Bronchus fibroblast of lung (primary cell): ENCODE results near the gene RUVBL1. TPM values are rescaled to one million over a fixed set of nuclear protein-coding genes. Genes with fewer than 3 reads are reported as not detected.

Experiments used
- total RNA-seq: library from RNA; depleted of rRNA; stranded (reverse); fragments of >200 nt; gene quantifications from 2 replicates; pipeline ENCODE4 v1.2.3, GENCODE V29; 2015

Gene RUVBL1
- 89.3 and 91.7 TPM in 2 replicates for total RNA-seq

DNA sequence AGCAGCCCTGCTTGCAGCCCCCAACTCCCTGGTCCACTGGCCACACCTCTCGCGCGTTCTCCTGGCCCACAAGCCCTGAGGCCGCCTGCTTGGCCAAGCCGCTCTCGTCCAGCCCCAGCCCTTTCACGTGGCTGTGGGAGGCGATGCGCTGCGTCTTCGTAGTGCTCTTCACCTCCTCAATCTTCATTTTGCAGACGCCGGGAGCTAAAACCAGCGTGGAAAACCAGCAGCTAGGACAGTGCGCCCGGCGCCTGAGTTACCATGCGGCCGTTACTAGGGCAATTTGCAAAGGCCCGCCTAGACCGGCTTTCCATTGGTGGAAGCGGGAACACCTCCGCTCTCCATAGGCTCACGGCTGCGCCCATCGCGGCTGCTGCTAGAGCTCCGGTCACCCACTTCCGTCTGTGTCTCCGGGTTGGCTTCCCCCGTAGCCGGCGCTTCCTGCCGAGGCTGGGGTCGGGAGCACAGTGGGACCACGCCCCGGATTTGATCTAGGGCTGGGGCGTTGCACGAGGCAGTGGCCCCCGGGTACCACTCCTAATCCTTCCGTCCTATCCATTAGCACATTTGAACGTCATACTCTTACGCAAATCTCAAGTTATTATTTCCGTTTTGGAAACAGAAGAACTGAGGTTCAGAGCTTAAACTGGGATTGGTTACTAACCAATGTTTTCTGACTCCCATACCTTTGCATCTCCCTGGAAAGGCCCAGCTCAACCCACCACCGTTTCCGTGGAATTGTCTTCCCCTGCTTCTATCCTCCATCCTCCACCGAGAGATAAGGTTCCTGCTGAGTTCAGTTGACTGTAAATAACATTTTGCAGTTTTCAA is at the start of gene RUVBL1:
RUVBL1 (minus strand) TSS at position 275 of the 831 bp plus-strand sequence; CDS start at position 187, 88 bp downstream.

DNA sequence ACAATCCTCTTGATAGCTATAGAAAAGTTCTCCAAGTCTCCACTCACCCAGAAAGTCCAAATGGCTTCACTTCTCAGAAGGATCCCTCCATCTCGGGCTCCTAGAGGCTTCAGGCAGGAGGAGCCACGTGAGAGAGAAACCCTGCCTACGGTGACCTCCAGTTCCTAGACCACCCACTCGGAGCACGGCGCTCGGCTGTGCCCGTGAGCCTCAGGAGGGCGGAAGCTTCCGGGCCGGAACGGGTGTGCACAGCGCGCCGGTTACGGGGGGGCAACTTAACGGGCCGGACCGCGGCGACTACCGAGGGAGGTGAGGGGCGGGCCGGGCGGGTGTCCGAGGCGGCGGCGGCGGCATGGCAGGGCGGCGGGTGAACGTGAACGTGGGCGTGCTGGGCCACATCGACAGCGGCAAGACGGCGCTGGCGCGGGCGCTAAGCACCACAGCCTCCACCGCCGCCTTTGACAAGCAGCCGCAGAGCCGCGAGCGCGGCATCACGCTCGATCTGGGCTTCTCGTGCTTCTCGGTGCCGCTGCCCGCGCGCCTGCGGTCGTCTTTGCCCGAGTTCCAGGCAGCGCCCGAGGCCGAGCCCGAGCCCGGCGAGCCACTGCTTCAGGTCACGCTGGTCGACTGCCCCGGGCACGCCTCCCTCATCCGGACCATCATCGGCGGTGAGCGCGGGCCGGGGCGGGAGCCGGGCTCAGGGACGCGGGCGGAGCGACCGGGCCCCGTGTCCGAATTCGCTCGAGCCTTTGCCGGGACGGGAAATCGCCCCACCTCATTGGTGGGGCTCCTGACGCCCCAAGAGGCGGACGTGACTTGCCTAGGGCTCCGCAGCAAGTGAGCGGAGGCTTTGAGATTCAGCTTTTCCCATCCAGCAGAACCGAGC is 29.8 kb upstream of the RUVBL1 start, which contains the start of gene EEFSEC:
EEFSEC (plus strand) TSS at position 326 of the 886 bp plus-strand sequence; CDS start at position 353, 27 bp downstream.

DNA sequence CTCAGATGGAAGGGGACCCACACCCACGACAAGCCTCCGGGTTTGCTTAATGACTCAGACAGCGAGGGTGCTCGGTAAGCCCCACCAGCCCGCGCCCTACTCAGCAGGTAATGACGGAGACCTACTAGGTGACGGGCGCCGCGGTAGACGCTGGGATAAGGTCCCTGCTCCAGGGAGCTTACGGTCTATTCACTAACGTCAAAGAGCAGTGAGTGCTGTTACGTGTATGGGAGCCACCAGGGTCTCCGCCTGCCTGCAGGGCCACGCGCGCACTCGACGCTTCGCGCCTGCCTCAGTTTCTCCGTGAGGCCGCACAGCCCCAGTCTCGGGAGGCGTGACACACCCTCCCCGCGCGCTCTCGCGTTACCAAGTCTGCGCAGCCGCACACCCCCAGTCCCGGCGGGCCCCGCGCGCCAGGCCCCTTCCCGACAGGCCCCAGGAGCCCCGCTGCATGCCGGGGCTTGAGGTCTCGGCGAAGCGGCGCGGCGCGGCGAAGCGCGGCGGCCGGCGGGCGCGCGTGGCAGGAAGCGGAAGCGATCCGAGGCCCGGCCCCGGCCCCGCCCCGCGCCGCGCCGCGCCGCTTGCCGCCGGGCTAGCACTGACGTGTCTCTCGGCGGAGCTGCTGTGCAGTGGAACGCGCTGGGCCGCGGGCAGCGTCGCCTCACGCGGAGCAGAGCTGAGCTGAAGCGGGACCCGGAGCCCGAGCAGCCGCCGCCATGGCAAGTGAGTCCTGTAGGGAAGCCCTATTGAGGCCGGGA is 71.6 kb downstream of the RUVBL1 start, which contains the start of gene SEC61A1:
SEC61A1 (plus strand) TSS at position 601 of the 758 bp plus-strand sequence; CDS start at position 717, 116 bp downstream.

Other genes starting within 250 kb of the RUVBL1 start
- gene KBTBD12, start 208.6 kb downstream of the RUVBL1 start, total RNA-seq: not detected in 2 replicates
- 256 and 265 TPM in 2 replicates for gene SEC61A1, start 71.4 kb downstream of the RUVBL1 start, total RNA-seq
- gene EEFSEC, start 29.7 kb upstream of the RUVBL1 start, total RNA-seq: 16.1 and 18.9 TPM in 2 replicates